ENCODE data around the gene ZCCHC24. TPM values are rescaled to one million over a fixed set of nuclear protein-coding genes. Genes with fewer than 3 reads are reported as not detected.

ZCCHC24 gene
- total and polyA plus RNA-seq, 4 experiments from 2014 or later = 0.30 to 1.9 (median 1.2) TPM

GRCh38 chr10:79435271-79436065 is 10.0 kb downstream of the ZCCHC24 start:
- Histone ChIP-seq H3K27me3 (ENCODE audit: insufficient read depth, low read length) (no peaks in the 10 kb centered on the region), H3K4me3 (ENCODE audit: low read length in 2 of 2) (no peak overlapping the region), H3K27ac (ENCODE audit: low read depth, low read length) (no peak overlapping the region), H3K9me3 (ENCODE audit: control insufficient read depth in 1 of 2, low read length in 2 of 2) (no peaks in the 10 kb centered on the region), H3K36me3 (ENCODE audit: insufficient read depth, low read length) (no peaks in the 10 kb centered on the region), H3K4me1 (ENCODE audit: insufficient read depth, low read length) (no peaks in the 10 kb centered on the region)
- DNase-seq = no peak
- H3K27me3 Mint-ChIP-seq = no peaks in the 10 kb centered on the region
- H3K27ac Mint-ChIP-seq = no peak overlapping the region
- H3K9me3 Mint-ChIP-seq = no peaks in the 10 kb centered on the region
- POLR2A ChIA-PET (ENCODE audit: partially characterized antibody) = no interaction called here
- no peaks in the 10 kb centered on the region for H3K36me3 Mint-ChIP-seq
- intact Hi-C loops (cut with micrococcal nuclease) = no loop called here
- no peaks in the 10 kb centered on the region for H3K4me1 Mint-ChIP-seq
- CTCF ChIA-PET (ENCODE audit: partially characterized antibody) = no interaction called here
- no peak overlapping the region for H3K4me3 Mint-ChIP-seq

- Histone ChIP-seq H3K4me1 (ENCODE audit: insufficient read depth, low read length) (no peaks in the 10 kb centered on the region), H3K4me3 (ENCODE audit: low read length in 2 of 2) (no peak overlapping the region), H3K27ac (ENCODE audit: low read depth, low read length) (no peak overlapping the region), H3K27me3 (ENCODE audit: insufficient read depth, low read length) (no peaks in the 10 kb centered on the region), H3K36me3 (ENCODE audit: insufficient read depth, low read length) (no peaks in the 10 kb centered on the region), H3K9me3 (ENCODE audit: control insufficient read depth in 1 of 2, low read length in 2 of 2) (no peaks in the 10 kb centered on the region)
- DNase-seq = no peak
- Mint-ChIP-seq H3K27ac (no peak overlapping the region), H3K9me3 (no peaks in the 10 kb centered on the region), H3K4me3 (no peak overlapping the region), H3K36me3 (no peaks in the 10 kb centered on the region), H3K27me3 (no peaks in the 10 kb centered on the region), H3K4me1 (no peaks in the 10 kb centered on the region)
- CTCF ChIA-PET (ENCODE audit: partially characterized antibody) = interaction anchor here (1.0 kb wide), 1 partner anchor 33 kb away, joined by 3 read pairs; no protein-coding TSS in a partner anchor
- intact Hi-C loops (cut with micrococcal nuclease) = no loop called here
- POLR2A ChIA-PET (ENCODE audit: partially characterized antibody) = no interaction called here
Observed at GRCh38 chr10:79434821-79435251, 10.6 kb downstream of the ZCCHC24 start.

- ChIA-PET CTCF (ENCODE audit: partially characterized antibody) (interaction anchor here (1.0 kb wide), 1 partner anchor 34 kb away, joined by 3 read pairs; no protein-coding TSS in a partner anchor), POLR2A (ENCODE audit: partially characterized antibody) (no interaction called here)
- Mint-ChIP-seq H3K27ac (no peak overlapping the region), H3K9me3 (no peaks in the 10 kb centered on the region), H3K27me3 (no peaks in the 10 kb centered on the region), H3K4me1 (no peaks in the 10 kb centered on the region), H3K4me3 (no peak overlapping the region), H3K36me3 (no peaks in the 10 kb centered on the region)
- Histone ChIP-seq H3K4me1 (ENCODE audit: insufficient read depth, low read length) (no peaks in the 10 kb centered on the region), H3K27ac (ENCODE audit: low read depth, low read length) (no peak overlapping the region), H3K36me3 (ENCODE audit: insufficient read depth, low read length) (no peaks in the 10 kb centered on the region), H3K27me3 (ENCODE audit: insufficient read depth, low read length) (no peaks in the 10 kb centered on the region), H3K9me3 (ENCODE audit: control insufficient read depth in 1 of 2, low read length in 2 of 2) (no peaks in the 10 kb centered on the region), H3K4me3 (ENCODE audit: low read length in 2 of 2) (no peak overlapping the region)
- intact Hi-C loops (cut with micrococcal nuclease) = no loop called here
- no peak for DNase-seq
Observed at GRCh38 chr10:79434223-79434687, 11.2 kb downstream of the ZCCHC24 start.

GRCh38 chr10:79433324-79434222 is 11.9 kb downstream of the ZCCHC24 start:
- Mint-ChIP-seq H3K27me3 (no peaks in the 10 kb centered on the region), H3K27ac (peak overlapping the region in 1 of 7 donors; percentile 57), H3K4me1 (no peaks in the 10 kb centered on the region), H3K36me3 (no peaks in the 10 kb centered on the region), H3K4me3 (no peak overlapping the region), H3K9me3 (no peaks in the 10 kb centered on the region)
- Histone ChIP-seq H3K9me3 (ENCODE audit: control insufficient read depth in 1 of 2, low read length in 2 of 2) (no peaks in the 10 kb centered on the region), H3K4me3 (ENCODE audit: low read length in 2 of 2) (no peak overlapping the region), H3K27ac (ENCODE audit: low read depth, low read length) (no peak overlapping the region), H3K27me3 (ENCODE audit: insufficient read depth, low read length) (no peaks in the 10 kb centered on the region), H3K4me1 (ENCODE audit: insufficient read depth, low read length) (no peaks in the 10 kb centered on the region), H3K36me3 (ENCODE audit: insufficient read depth, low read length) (no peaks in the 10 kb centered on the region)
- CTCF ChIA-PET (ENCODE audit: partially characterized antibody) = interaction anchor here (1.0 kb wide), 1 partner anchor 34 kb away, joined by 3 read pairs; no protein-coding TSS in a partner anchor
- DNase-seq = no peak
- intact Hi-C loops (cut with micrococcal nuclease) = no loop called here
- POLR2A ChIA-PET (ENCODE audit: partially characterized antibody) = no interaction called here

GRCh38 chr10:79431891-79432831 is 13.3 kb downstream of the ZCCHC24 start:
- ChIA-PET CTCF (ENCODE audit: partially characterized antibody) (no interaction called here), POLR2A (ENCODE audit: partially characterized antibody) (no interaction called here)
- H3K27ac ChIP-seq (ENCODE audit: low read depth, low read length) = no peak overlapping the region
- H3K4me1 ChIP-seq (ENCODE audit: insufficient read depth, low read length) = no peaks in the 10 kb centered on the region
- no peak overlapping the region for H3K4me3 ChIP-seq (ENCODE audit: low read length in 2 of 2)
- H3K27me3 ChIP-seq (ENCODE audit: insufficient read depth, low read length) = no peaks in the 10 kb centered on the region
- H3K9me3 Mint-ChIP-seq = no peaks in the 10 kb centered on the region
- no peak overlapping the region for H3K27ac Mint-ChIP-seq
- DNase-seq = peak in 1 of 5 donors; percentile 33
- H3K36me3 ChIP-seq (ENCODE audit: insufficient read depth, low read length) = no peaks in the 10 kb centered on the region
- H3K4me3 Mint-ChIP-seq = no peak overlapping the region
- H3K9me3 ChIP-seq (ENCODE audit: control insufficient read depth in 1 of 2, low read length in 2 of 2) = no peaks in the 10 kb centered on the region
- no peaks in the 10 kb centered on the region for H3K36me3 Mint-ChIP-seq
- no peaks in the 10 kb centered on the region for H3K4me1 Mint-ChIP-seq
- intact Hi-C loops (cut with micrococcal nuclease) = no loop called here
- no peaks in the 10 kb centered on the region for H3K27me3 Mint-ChIP-seq

GRCh38 chr10:79431428-79431827 is 14.0 kb downstream of the ZCCHC24 start:
- ChIA-PET CTCF (ENCODE audit: partially characterized antibody) (no interaction called here), POLR2A (ENCODE audit: partially characterized antibody) (no interaction called here)
- Histone ChIP-seq H3K36me3 (ENCODE audit: insufficient read depth, low read length) (no peaks in the 10 kb centered on the region), H3K27me3 (ENCODE audit: insufficient read depth, low read length) (no peaks in the 10 kb centered on the region), H3K4me3 (ENCODE audit: low read length in 2 of 2) (no peak overlapping the region), H3K27ac (ENCODE audit: low read depth, low read length) (no peak overlapping the region), H3K9me3 (ENCODE audit: control insufficient read depth in 1 of 2, low read length in 2 of 2) (no peaks in the 10 kb centered on the region), H3K4me1 (ENCODE audit: insufficient read depth, low read length) (no peaks in the 10 kb centered on the region)
- H3K4me3 Mint-ChIP-seq = no peak overlapping the region
- no peaks in the 10 kb centered on the region for H3K4me1 Mint-ChIP-seq
- H3K27me3 Mint-ChIP-seq = no peaks in the 10 kb centered on the region
- no peaks in the 10 kb centered on the region for H3K36me3 Mint-ChIP-seq
- no peaks in the 10 kb centered on the region for H3K9me3 Mint-ChIP-seq
- DNase-seq = no peak
- intact Hi-C loops (cut with micrococcal nuclease) = no loop called here
- no peak overlapping the region for H3K27ac Mint-ChIP-seq
